CD4-positive, alpha-beta T cell treated with Interleukin-12 subunit alpha and Interleukin-12 subunit beta, for 1 hour (primary cell): ENCODE measurements around the gene GNA15.

Experiments used
- DNase-seq: peaks from one replicate; pipeline ENCODE4 v3.0.0-alpha.2; 2020

GNA15 gene

DNA sequence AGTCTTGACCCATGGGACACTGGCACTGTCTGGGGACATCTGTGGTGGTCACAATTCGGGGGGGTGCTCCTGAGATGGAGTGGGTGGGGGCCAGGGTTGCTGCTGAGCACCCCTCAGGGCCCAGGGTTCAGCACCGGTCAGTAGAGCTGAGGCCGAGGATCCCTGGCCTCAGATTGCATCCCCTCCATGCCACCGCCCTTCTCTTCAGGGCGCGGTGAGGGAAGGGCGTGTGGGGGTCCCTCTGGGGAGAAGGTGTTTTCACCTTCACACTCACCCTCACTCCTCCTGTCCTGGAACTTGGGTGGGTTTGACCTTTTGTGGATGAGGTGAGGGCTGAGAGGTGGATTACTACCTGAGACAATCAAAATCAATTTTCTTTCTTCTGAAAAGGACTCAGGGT, 28.2 kb upstream of the GNA15 start:
- DNase-seq = no peak

GRCh38 chr19:3108775-3109174, 27.1 kb upstream of the GNA15 start:
- peak; percentile 77 for DNase-seq

GRCh38 chr19:3109491-3109890, 26.3 kb upstream of the GNA15 start:
- no peak for DNase-seq

- no peak for DNase-seq
These were observed 25.6 kb upstream of the GNA15 start for GRCh38 chr19:3110126-3110825.

GRCh38 chr19:3111586-3112247, 24.1 kb upstream of the GNA15 start:
- no peak for DNase-seq

DNA sequence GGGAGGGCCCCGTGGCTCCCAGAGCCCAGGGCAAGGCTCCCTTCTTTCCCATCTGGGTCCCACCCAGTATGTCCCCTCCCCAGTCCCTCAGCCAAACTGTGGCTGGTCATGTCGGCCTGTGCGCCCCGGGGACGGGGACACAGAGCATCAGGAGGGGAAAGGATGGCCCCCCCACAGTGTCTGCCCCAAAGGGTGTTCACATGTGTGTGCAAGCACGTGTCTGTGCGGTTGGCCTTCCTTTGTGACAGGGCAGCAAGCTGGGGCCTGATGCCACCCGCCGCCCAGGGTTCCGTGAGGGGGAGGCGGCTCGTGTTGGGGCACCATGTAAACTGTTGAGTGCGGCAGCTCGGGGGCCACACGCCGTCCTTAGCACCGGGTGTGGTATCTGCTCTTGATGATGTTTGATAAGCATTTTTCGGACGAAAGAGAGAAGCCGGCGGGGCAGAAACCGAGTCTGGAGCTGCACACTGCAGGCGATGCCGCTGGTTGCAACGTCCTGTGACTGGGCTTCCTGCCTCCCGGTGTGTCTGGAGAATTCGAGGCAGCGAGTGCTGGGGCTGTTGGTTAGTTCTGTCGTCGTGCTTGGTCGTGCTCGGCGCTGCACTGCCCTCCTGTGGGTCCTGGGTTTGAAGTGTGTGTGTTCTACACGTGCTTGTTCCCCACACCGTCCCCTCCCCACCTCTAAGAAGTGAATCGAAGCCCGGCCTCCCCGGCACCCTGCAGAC, 23.3 kb upstream of the GNA15 start:
- DNase-seq = no peak

- DNase-seq = no peak
These were observed 22.5 kb upstream of the GNA15 start for GRCh38 chr19:3113100-3114017.

GRCh38 chr19:3114018-3114726, 21.7 kb upstream of the GNA15 start:
- no peak for DNase-seq

GRCh38 chr19:3114811-3115210, 21.0 kb upstream of the GNA15 start:
- no peak for DNase-seq

DNA sequence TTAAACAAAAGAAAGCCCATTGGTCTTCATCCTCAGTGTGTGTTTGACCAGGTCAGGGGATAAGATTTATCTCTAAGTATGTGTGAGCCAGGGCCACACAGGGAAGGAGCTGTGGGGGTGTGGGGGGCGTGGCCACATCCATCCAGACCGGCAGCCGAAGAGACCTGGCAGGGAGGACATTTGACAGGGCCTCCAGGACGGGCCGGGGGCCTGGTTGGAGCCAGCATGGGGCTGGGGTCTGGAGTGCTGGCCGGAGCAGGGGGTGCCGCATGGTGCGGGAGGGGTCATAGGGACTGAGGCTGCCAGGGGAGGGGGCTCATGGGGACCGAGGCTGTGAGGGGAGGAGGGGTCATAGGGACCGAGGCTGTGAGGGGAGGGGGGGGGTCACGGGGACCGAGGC, 20.4 kb upstream of the GNA15 start:
- DNase-seq = no peak

DNA sequence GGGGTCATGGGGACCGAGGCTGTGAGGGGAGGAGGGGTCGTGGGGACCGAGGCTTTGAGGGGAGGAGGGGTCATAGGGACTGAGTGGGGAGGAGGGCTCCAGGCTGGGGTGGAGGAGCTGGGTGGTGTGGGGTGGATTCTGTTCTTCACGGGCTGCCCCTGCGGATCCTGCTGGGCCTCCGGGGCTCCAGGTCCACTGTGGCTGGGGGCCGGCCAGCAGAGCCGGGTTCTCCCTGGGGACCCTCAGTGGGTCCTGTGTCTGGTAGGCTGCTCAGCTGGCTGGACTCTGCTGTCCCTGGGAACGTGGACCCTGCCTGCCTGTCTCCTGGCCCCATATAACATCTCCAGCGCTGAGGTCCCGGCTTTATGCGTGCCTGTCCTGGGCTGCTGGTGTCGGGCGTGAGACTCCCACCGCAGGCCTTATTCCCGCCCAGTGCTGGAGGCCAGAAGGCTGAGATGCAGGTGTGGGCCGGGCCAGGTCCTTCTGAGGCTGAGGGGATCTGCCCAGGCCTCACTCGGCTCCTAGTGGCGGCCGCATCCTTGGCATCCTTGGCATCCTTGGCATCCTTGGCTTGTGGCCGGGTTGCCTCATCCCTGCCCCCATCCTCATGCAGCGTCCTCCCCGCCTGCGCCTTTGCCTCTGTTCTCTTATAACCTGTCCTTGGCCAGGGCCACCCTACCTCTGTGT, 19.8 kb upstream of the GNA15 start:
- DNase-seq = no peak

- DNase-seq = no peak
These were observed 19.2 kb upstream of the GNA15 start for GRCh38 chr19:3116621-3117020.

DNA sequence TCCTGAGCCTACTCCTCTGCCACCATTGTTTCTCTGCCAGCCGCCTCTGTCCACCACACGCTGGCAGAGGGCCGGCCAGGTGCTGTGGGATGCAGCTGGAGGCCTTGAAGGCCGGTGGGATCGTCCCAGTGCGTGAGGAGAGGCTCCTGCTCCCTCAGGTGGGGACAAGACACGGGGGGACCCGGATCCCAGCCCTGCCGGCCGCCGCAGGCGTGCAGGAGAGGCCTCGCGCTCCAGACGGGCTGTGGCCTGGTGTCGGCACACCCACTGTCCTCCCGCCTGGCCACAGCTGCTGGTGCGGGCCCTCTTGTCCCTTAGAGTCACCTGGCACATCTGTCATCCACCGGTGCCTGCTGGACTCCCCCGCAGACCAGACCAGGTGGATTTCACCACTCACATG, 18.1 kb upstream of the GNA15 start:
- DNase-seq = no peak

GRCh38 chr19:3118232-3119070, 17.4 kb upstream of the GNA15 start:
- DNase-seq = no peak

DNA sequence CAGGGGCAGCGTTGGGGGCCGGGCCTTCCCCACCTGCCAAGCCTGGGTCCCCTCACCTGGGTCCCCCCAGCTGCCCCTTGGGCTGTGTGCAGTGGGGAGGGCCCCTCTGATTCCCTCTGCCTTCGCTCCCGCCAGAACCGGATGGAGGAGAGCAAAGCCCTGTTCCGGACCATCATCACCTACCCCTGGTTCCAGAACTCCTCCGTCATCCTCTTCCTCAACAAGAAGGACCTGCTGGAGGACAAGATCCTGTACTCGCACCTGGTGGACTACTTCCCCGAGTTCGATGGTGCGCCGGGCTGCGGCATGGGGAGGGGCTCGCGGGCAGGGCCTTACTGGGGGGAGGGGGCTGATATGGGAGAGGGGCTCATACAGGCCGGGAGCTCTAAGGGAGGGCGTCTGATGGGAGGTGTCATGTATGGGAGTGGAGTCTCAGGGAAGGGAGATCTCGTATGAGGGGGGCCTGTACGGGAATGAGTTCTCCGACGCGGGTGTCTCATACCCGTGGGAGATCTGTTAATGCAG, 16.7 kb upstream of the GNA15 start:
- no peak for DNase-seq

GRCh38 chr19:3119693-3120380, 16.0 kb upstream of the GNA15 start:
- DNase-seq = no peak

DNA sequence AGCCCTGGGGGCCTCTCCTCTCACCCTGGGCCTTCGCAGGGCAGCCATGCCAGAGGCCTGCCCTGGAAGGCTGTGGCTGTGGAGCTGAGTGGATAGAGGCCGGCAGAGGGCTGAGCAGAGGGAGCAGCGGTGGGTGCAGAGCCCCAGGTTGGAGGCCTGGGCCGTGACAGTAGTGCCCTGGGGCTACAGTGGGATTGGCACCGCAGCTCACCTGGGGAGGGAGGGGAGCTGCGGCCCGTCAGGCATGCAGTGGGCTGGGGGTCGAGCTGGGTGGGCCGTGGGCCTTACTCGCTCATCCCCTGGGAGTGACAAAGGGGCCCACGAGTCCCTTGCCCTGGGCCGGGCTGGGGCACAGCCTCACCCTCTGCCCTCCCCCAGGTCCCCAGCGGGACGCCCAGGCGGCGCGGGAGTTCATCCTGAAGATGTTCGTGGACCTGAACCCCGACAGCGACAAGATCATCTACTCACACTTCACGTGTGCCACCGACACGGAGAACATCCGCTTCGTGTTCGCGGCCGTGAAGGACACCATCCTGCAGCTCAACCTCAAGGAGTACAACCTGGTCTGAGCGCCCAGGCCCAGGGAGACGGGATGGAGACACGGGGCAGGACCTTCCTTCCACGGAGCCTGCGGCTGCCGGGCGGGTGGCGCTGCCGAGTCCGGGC, 15.1 kb upstream of the GNA15 start:
- no peak for DNase-seq

GRCh38 chr19:3121396-3121795, 14.4 kb upstream of the GNA15 start:
- no peak for DNase-seq

GRCh38 chr19:3121821-3122511, 13.9 kb upstream of the GNA15 start:
- DNase-seq = no peak
